A549 (cell line): Measurements from ENCODE around the gene MRTFB. TPM values are rescaled to one million over a fixed set of nuclear protein-coding genes. Genes with fewer than 3 reads are reported as not detected.

Source experiments
- ATAC-seq, 2 experiments: fragments of 200-7000 bp in 1 of 2; fragments of >200 bp in 1 of 2; cut with Nextera tagmentation in 1 of 2; cut with Tn5 transposase in 1 of 2; 3 replicates each; pipeline versions ENCODE4 v1.8.0 to v1.9.1; 2018 to 2020; ENCODE audit warnings: mild to moderate bottlenecking in 1 of 2, moderate library complexity in 1 of 2
- CTCF ChIA-PET: fragments of 300-600 bp; sonication (Branson Sonifier 250); formaldehyde crosslinking; extraction: SDS; loops from one replicate; lab custom pipeline; 2021; ENCODE audit warnings: antibody characterized with exemption, inconsistent platforms; lab: Yijun Ruan, JAX
- POLR2A ChIA-PET: fragments of 350-600 bp; formaldehyde crosslinking; extraction: SDS; loops from one replicate; lab custom pipeline; 2021; ENCODE audit warnings: antibody characterized with exemption, inconsistent platforms; lab: Yijun Ruan, JAX
- DNase-seq, 2 experiments: peaks; one replicate each; pipeline versions ENCODE4 v3.0.0 to v3.0.0-alpha.2; 2011 to 2016; ENCODE audit warnings: low read depth in 1 of 2, low spot score in 1 of 2
- FAIRE-seq: peaks from 2 replicates; lab custom pipeline; 2011; peaks lifted over from hg19 to GRCh38; lab: Jason Lieb, UNC
- H3K27ac ChIP-seq, 2 experiments: fragments of >200 bp; sonication (Bioruptor Twin); formaldehyde crosslinking; 3 replicates each; pipeline ENCODE4 v1.5.1; 2016 to 2017
- H3K4me1 ChIP-seq: fragments of >200 bp; sonication (Bioruptor Twin); formaldehyde crosslinking; 3 replicates; pipeline ENCODE4 v1.6.1; 2016
- H3K4me2 ChIP-seq: fragments of >200 bp; sonication (Bioruptor Twin); formaldehyde crosslinking; 3 replicates; pipeline ENCODE4 v1.6.1; 2016
- H3K4me3 ChIP-seq: fragments of >200 bp; sonication (Bioruptor Twin); formaldehyde crosslinking; 3 replicates; pipeline ENCODE4 v1.5.1; 2016
- H3K9me3 ChIP-seq: fragments of >200 bp; sonication (Bioruptor Twin); formaldehyde crosslinking; 3 replicates; pipeline ENCODE4 v1.6.1; 2016
- BHLHE40 ChIP-seq: IDR thresholded peaks from 2 replicates; pipeline ENCODE4 v1.6.1; 2012; ENCODE audit warnings: low read depth, low read length, inconsistent platforms
- CTCF ChIP-seq: fragments of >200 bp; sonication (Bioruptor Twin); formaldehyde crosslinking; IDR thresholded peaks from 3 replicates; pipeline ENCODE4 v1.5.1; 2016
- E2F6 ChIP-seq: IDR thresholded peaks from 2 replicates; pipeline ENCODE4 v1.6.1; 2012; ENCODE audit warnings: low read depth, borderline replicate concordance
- EHF ChIP-seq: fragments of 250-450 bp; sonication (Bioruptor Pico); IDR thresholded peaks from 2 replicates; pipeline ENCODE4 v1.5.0; 2020; ENCODE audit warnings: mild to moderate bottlenecking
- EHMT2 ChIP-seq: fragments of 200-600 bp; sonication (generic); IDR thresholded peaks from 2 replicates; pipeline ENCODE4 v1.6.1; 2016; ENCODE audit warnings: antibody characterized with exemption, low read depth, mild to moderate bottlenecking, moderate library complexity
- ESRRA ChIP-seq: fragments of 150-350 bp; IDR thresholded peaks from 2 replicates; pipeline ENCODE4 v1.6.1; 2014; ENCODE audit warnings: mild to moderate bottlenecking, low read length, borderline replicate concordance
- FOSB ChIP-seq: fragments of 250-450 bp; sonication (Bioruptor Pico); IDR thresholded peaks from 2 replicates; pipeline ENCODE4 v1.5.0; 2020; ENCODE audit warnings: mild to moderate bottlenecking, moderate library complexity
- FOSL2 ChIP-seq, 2 experiments: fragments of 450-650 bp in 1 of 2; fragments of >200 bp in 1 of 2; sonication (Bioruptor Twin) in 1 of 2; formaldehyde crosslinking; IDR thresholded peaks; 2 replicates each; pipeline versions ENCODE4 v1.5.0 to v1.6.1; 2016 to 2020; ENCODE audit warnings: mild to moderate bottlenecking in 1 of 2, moderate library complexity in 1 of 2
- HDAC2 ChIP-seq: fragments of 200-600 bp; sonication (generic); IDR thresholded peaks from 2 replicates; pipeline ENCODE4 v1.6.1; 2016
- HES2 ChIP-seq: fragments of >200 bp; sonication (Bioruptor Twin); formaldehyde crosslinking; IDR thresholded peaks from 2 replicates; pipeline ENCODE4 v1.6.1; 2016
- HEYL ChIP-seq: fragments of 250-450 bp; sonication (Bioruptor Pico); IDR thresholded peaks from 2 replicates; pipeline ENCODE4 v1.8.0; 2021; ENCODE audit warnings: mild to moderate bottlenecking, moderate library complexity
- HOXA7 ChIP-seq: fragments of 250-450 bp; sonication (Bioruptor Pico); IDR thresholded peaks from 2 replicates; pipeline ENCODE4 v1.5.0; 2020; ENCODE audit warnings: mild to moderate bottlenecking, moderate library complexity
- HOXB13 ChIP-seq: fragments of 250-450 bp; sonication (Bioruptor Pico); IDR thresholded peaks from 2 replicates; pipeline ENCODE4 v1.5.0; 2020; ENCODE audit warnings: low read depth, mild to moderate bottlenecking, moderate library complexity
- HOXB5 ChIP-seq: fragments of 250-450 bp; sonication (Bioruptor Pico); IDR thresholded peaks from 2 replicates; pipeline ENCODE4 v1.5.0; 2020; ENCODE audit warnings: mild to moderate bottlenecking, moderate library complexity
- MAX ChIP-seq: IDR thresholded peaks from 2 replicates; pipeline ENCODE4 v1.6.1; 2012
- NPAS2 ChIP-seq: fragments of 250-450 bp; sonication (Bioruptor Pico); IDR thresholded peaks from 2 replicates; pipeline ENCODE4 v1.8.0; 2022; ENCODE audit warnings: mild to moderate bottlenecking, moderate library complexity, borderline replicate concordance
- POLR2A ChIP-seq: IDR thresholded peaks from 2 replicates; pipeline ENCODE4 v1.6.1; 2012; ENCODE audit warnings: mild to moderate bottlenecking, low read length
- POLR2AphosphoS2 ChIP-seq: conservative IDR thresholded peaks from 2 replicates; pipeline ENCODE4 v1.6.1; 2012; ENCODE audit warnings: low read length, improper control_type of control experiment, inconsistent platforms
- RAD21 ChIP-seq, 2 experiments: fragments of >200 bp in 1 of 2; sonication (Bioruptor Twin) in 1 of 2; formaldehyde crosslinking in 1 of 2; IDR thresholded peaks in 1 of 2; conservative IDR thresholded peaks in 1 of 2; 2 replicates in 1 of 2; 3 replicates in 1 of 2; pipeline ENCODE4 v1.6.1; 2012 to 2018; ENCODE audit warnings: inconsistent platforms in 1 of 2
- RCOR1 ChIP-seq: fragments of 150-350 bp; IDR thresholded peaks from 2 replicates; pipeline ENCODE4 v1.6.1; 2014; ENCODE audit warnings: antibody characterized with exemption, low read length, low read depth
- REST ChIP-seq: fragments of 200-600 bp; sonication (generic); IDR thresholded peaks from 2 replicates; pipeline ENCODE4 v1.6.1; 2016; ENCODE audit warnings: antibody characterized with exemption, mild to moderate bottlenecking, moderate library complexity
- RNF2 ChIP-seq: fragments of 200-600 bp; sonication (generic); IDR thresholded peaks from 2 replicates; pipeline ENCODE4 v1.6.1; 2016; ENCODE audit warnings: low read depth, mild to moderate bottlenecking, antibody characterized with exemption, moderate library complexity, borderline replicate concordance
- TP53 ChIP-seq: fragments of 250-450 bp; sonication (Bioruptor Pico); IDR thresholded peaks from 2 replicates; pipeline ENCODE4 v1.5.0; 2021; ENCODE audit warnings: mild to moderate bottlenecking, moderate library complexity
- ZNF302 ChIP-seq: fragments of 250-450 bp; sonication (Bioruptor Pico); IDR thresholded peaks from 2 replicates; pipeline ENCODE4 v1.9.0; 2021; ENCODE audit warnings: inconsistent platforms, mild to moderate bottlenecking, moderate library complexity
- WGBS: methylation state at CpG from one replicate; pipeline ENCODE4 v1.1.6; 2017; ENCODE audit errors: missing lambda C conversion rate; 5-methylcytosine and 5-hydroxymethylcytosine counted together
- polyA plus RNA-seq, 4 experiments: library from polyadenylated mRNA; depleted of rRNA in 3 of 4; stranded (reverse); fragments of >200 nt; fragmentation: RNase III in 1 of 4; extraction: RNeasy Plus Mini Kit Qiagen cat#74134 plus additional on column Dnase treatment in 1 of 4; gene quantifications; 2 replicates in 3 of 4; 3 replicates in 1 of 4; pipeline ENCODE4 v1.2.3, GENCODE V29; 2011 to 2017

The MRTFB gene
- polyA plus RNA-seq, 2 of the 4 experiments (the other 2 are of a cell fraction): 13.7 to 24.2 TPM

- ATAC-seq: no peak
Observed at GRCh38 chr16:14131774-14132695, 60.9 kb downstream of the MRTFB start.

GRCh38 chr16:14132696-14133048 lies 61.6 kb downstream of the MRTFB start:
- H3K4me3 ChIP-seq: no peak overlapping the region
- H3K9me3 ChIP-seq: no peaks in the 10 kb centered on the region
- H3K4me1 ChIP-seq: peaks cover 16% of the 10 kb centered on the region
- WGBS: 87% methylated on average over 4 of the region's 4 CpGs
- TF ChIP-seq FOSL2 (IDR thresholded peaks at IDR 0.05): no peak
- TF ChIP-seq FOSL2 (CRISPR knock-in tag; IDR thresholded peaks at IDR 0.05): no peak
- no peak for TF ChIP-seq RCOR1
- no peak for TF ChIP-seq HES2
- TF ChIP-seq HOXB13: no peak
- TF ChIP-seq TP53 (CRISPR knock-in tag): no peak
- TF ChIP-seq BHLHE40: no peak
- no peak for TF ChIP-seq CTCF
- TF ChIP-seq EHF: no peak
- CTCF ChIA-PET: no interaction called here
- DNase-seq: no peak
- H3K27ac ChIP-seq: no peak overlapping the region
- POLR2A ChIA-PET: no interaction called here
- no peak for ATAC-seq
- no peak for FAIRE-seq
- no peak overlapping the region for H3K4me2 ChIP-seq

More at GRCh38 chr16:14131774-14132695, 60.9 kb downstream of the MRTFB start:
- no peak for TF ChIP-seq POLR2AphosphoS2
- no peak for TF ChIP-seq POLR2A
- TF ChIP-seq ZNF302 (CRISPR knock-in tag): no peak
- no peak for TF ChIP-seq HOXB5 (CRISPR knock-in tag)
- no peak for TF ChIP-seq MAX
- TF ChIP-seq HOXB13: no peak
- TF ChIP-seq NPAS2: no peak
- no peak for TF ChIP-seq ESRRA
- TF ChIP-seq HOXA7: no peak
- no peak for TF ChIP-seq FOSB (CRISPR knock-in tag)
- no peak for TF ChIP-seq RNF2
- TF ChIP-seq EHMT2: no peak
- no peak for TF ChIP-seq E2F6
- no peak for TF ChIP-seq HEYL (CRISPR knock-in tag)
- no peak for TF ChIP-seq REST
- TF ChIP-seq HDAC2: no peak
- no peak for TF ChIP-seq RAD21 (conservative IDR thresholded peaks at IDR 0.05 in 1 of 2, IDR thresholded peaks at IDR 0.05 in 1 of 2)
- H3K9me3 ChIP-seq: no peaks in the 10 kb centered on the region
- peak in 1 of 2 experiments; percentile 16 for DNase-seq
- ChIA-PET CTCF (no interaction called here), POLR2A (no interaction called here)
- no peak for FAIRE-seq
- H3K4me2 ChIP-seq: no peak overlapping the region
- no peak overlapping the region for H3K4me3 ChIP-seq
- H3K4me1 ChIP-seq: peaks cover 16% of the 10 kb centered on the region
- no peak overlapping the region for H3K27ac ChIP-seq
- 61% methylated on average over 4 of the region's 4 CpGs for WGBS
